ENCODE data around the gene PRR7.

The PRR7 gene

GRCh38 chr5:177434942-177435738 lies 11.5 kb upstream of the PRR7 start:
- DNase-seq (ENCODE audit: low read depth in 2 of 3, low spot score in 2 of 3), result no peak

- no peak for DNase-seq (ENCODE audit: low read depth in 2 of 3, low spot score in 2 of 3)
Measured at GRCh38 chr5:177435847-177436536, 10.6 kb upstream of the PRR7 start.

DNA sequence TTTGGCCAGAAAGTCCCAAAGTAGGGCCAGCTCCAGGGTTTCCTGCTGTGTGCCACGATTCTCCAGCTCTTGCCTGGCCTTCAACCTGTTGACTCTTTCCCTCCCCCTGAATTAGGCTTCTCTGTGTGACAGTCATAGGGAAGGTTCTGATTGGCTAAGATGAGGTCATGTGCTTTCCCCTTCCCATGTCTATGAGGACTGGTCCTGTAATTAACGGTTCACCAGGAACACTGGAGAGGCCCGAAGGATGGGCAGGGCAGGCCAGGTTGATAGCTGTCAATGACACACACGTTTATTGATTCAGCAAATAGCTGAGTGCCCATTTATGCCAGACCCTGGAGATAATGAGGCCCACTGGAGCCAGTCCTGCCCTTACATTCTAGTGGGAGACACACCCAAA lies 9.0 kb upstream of the PRR7 start:
- DNase-seq (ENCODE audit: low read depth in 2 of 3, low spot score in 2 of 3), result no peak

DNA sequence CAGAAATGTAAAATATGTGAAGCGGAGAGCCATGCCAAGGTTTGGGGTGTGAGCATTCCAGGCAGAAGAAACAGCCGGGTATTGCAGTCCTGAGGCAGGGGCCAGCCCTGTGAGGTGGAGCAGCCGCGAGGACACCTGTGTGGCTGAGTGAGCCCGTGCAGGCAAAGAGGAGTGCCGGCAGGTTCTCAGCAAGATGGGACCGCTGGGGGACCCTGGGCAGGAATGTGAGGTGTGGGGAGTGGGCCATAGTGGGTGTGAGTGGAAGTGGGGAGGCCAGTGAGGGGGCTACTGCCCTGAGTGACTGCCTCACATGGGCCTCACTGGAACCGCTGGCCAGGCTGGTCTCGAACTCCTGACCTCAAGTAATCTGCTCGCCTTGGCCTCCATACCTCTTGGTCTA lies 8.1 kb upstream of the PRR7 start:
- DNase-seq (ENCODE audit: low read depth in 2 of 3, low spot score in 2 of 3), result no peak

DNA sequence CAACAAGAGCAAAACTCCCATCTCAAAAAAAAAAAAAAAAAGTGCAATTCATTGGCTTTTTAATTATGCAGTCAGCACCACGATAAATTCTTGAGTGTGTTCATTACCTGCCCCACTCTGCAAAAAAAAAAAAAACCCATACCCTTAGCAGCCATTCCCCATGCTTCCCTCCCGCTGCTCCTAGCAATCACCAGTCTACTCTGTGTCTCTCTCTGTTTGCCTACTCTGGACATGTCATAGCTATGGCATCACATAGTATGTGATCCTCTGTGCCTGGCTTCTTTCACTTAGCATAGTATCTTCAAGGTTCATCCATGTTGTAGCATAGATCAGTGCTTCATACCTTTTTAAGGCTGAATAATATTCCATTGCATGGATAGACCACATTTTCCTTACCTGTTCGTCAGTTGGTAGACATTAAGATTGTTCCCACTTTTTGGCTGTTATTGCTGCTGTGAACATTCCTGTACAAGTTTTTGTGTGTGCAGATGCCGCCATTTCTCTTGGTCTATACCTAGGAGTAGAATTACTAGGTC lies 7.0 kb upstream of the PRR7 start:
- DNase-seq (ENCODE audit: low read depth in 2 of 3, low spot score in 2 of 3), result no peak

- DNase-seq (ENCODE audit: low read depth in 2 of 3, low spot score in 2 of 3), result no peak
Measured at GRCh38 chr5:177440211-177440989, 6.2 kb upstream of the PRR7 start.

DNA sequence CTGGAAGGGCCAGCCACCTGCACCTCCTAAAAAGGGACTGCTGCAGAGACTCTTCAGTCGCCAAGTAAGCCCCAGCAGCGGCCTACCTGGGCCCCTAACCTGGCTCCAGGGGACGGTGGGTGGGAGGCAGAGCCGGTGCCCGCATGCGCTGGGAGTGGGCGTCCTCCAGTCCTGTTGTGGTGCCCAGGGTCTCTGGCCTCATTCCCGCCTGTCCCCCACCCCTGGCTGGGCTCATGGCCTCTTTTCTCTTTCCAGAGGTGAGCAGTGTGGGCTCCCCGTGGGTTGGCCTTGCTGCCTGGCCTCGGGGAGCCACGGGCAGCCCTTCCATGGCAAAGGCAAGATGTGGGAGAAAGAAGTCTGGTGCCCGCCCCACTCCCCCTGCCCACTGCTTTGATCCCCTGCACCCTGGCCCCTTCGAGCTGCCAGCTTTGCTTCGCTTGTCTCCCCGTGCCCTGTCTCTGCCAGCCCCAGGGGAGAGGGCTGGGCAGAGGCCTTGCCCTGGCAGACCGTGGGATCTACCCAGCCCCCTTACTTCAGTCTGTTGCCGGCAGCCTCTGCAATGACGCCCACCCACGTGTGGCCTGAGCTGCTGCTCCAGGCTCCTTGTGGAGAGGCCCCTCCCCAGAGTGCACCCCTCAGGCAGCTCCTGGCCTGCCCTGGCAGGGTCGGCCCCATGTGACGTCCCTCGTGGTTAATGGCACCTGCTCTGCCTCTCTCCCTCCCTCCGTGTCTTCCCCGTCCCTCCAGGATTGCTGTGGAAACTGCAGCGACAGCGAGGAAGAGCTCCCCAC lies 5.4 kb upstream of the PRR7 start:
- DNase-seq (ENCODE audit: low read depth in 2 of 3, low spot score in 2 of 3), result no peak

- no peak for DNase-seq (ENCODE audit: low read depth in 2 of 3, low spot score in 2 of 3)
Measured at GRCh38 chr5:177442066-177442826, 4.4 kb upstream of the PRR7 start.

- DNase-seq (ENCODE audit: low read depth in 2 of 3, low spot score in 2 of 3), result no peak
Measured at GRCh38 chr5:177443144-177443983, 3.2 kb upstream of the PRR7 start.

GRCh38 chr5:177444106-177445051 lies 2.2 kb upstream of the PRR7 start:
- no peak for DNase-seq (ENCODE audit: low read depth in 2 of 3, low spot score in 2 of 3)

GRCh38 chr5:177445052-177445916 lies 1.3 kb upstream of the PRR7 start:
- no peak for DNase-seq (ENCODE audit: low read depth in 2 of 3, low spot score in 2 of 3)

DNA sequence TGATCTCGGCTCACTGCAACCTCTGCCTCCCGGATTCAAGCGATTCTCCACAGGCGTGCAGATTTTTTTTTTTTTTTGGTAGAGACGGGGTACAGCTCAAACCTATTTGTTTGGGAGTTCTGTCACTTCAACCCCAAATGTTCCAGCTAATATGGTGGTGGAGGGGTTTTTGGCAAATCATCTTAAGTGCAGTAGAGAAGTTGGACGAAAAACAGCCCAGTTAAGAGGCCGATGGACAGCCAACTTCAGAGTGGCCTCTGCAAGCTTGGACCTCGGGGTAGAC lies 756 bp upstream of the PRR7 start:
- DNase-seq (ENCODE audit: low read depth in 2 of 3, low spot score in 2 of 3), result no peak

- DNase-seq (ENCODE audit: low read depth in 2 of 3, low spot score in 2 of 3), result no peak
Measured at GRCh38 chr5:177447066-177447610, 524 bp downstream of the PRR7 start.

- DNase-seq (ENCODE audit: low read depth in 2 of 3, low spot score in 2 of 3), result no peak
Measured at GRCh38 chr5:177447611-177448243, 1.1 kb downstream of the PRR7 start.

DNA sequence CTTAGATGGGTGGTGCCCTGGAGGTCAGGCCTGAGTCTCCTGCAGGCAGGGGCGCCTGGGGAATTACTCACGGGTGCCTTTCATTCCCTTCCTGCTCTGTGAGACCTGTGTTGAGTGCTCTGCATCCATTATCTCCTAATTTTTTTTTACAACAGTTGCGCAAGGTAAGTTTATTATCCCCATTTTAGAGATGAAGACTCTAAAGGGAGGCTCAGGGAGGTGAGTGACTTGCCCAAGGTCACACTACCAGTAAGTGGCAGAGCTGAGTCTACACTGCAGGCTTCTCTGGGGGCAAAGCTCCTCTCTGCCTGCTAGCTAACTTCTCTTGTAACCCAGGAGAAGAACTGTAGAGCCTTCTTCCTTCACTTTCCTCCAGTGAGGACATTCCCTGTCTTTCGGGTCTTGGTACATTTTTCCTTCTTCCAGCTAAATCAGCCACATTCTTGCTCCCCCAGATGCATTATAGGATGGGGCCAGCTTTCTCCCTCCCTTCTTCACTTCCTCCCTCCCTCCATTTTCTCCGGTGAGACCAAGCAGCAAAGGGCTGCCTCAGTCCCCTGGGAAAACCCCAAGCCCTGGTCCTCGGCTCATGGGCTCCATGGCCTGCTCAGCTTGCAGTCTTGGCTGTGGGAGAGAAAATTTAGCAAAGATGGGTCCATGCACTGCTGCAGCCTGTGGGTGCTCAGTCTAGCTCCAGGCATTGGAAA lies 1.8 kb downstream of the PRR7 start:
- no peak for DNase-seq (ENCODE audit: low read depth in 2 of 3, low spot score in 2 of 3)
